GM08714 (cell line): ENCODE measurements around the gene DENND2D.
A peak's percentile ranks its signal among the peaks of the same experiment; 100 is the strongest.
"Not testable (repeated sequence)": the region's sequence is repeated elsewhere in the genome, so short reads cannot be mapped to it uniquely, and the experiment has no call there.

Experiments used
- H3K4me3 ChIP-seq: fragments of 200-500 bp; sonication (Bioruptor generic); 2 replicates; pipeline ENCODE4 v1.5.1; 2014; ENCODE audit warnings: mild to moderate bottlenecking, low read length, inconsistent platforms
- ZNF274 ChIP-seq: IDR thresholded peaks from 2 replicates; pipeline ENCODE4 v1.6.1; 2012; ENCODE audit warnings: mild to moderate bottlenecking, low read depth, low read length

DENND2D gene

GRCh38 chr1:111225717-111226400 is 25.4 kb upstream of the DENND2D start:
- H3K4me3 ChIP-seq = no peak overlapping the region
- no peak for TF ChIP-seq ZNF274

DNA sequence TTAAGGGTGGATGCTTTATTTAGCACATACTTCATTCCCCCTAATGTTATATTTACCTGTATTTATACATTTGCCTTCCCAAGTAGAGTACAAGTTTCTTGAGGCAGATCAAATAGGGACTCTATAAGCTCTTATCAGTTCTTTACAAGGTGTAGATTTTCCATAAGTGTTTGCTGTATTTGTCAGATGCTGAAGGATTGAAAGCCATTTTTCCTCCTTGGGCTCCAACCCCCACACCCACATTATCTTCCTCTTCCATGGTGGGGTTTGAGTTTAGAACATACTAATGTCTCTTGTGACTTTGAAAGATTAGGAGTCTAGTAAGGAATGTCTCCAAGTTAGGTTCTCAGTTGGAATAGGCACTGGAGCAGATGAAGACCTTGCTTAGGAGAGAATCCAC is 24.6 kb upstream of the DENND2D start:
- TF ChIP-seq ZNF274 = no peak
- H3K4me3 ChIP-seq = no peak overlapping the region

DNA sequence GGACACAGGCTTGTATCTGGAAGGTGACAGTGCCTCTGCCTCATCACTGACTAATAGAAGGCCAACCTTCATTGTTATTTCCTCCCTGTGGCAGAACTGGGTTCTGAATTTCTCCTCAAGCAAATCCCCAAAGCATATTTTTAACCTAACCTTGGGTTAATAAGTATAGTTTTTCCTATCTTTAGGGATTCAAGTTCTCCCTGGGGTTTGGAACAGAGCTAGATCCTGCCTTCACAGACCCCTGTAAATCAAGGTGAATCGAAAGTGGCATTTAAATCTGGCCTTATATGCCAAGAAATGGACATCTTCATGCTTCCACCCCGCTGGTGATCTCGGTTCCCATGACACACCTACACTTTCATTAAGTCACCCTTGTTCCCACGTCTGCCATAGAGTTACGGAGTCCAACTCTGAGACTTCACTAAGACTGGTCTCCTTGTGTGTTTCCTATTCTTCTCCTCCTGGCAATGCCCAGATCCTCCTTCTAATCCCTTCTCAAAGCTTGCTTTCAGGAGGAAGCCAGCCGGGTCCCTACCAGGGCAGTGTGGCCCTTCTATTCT is 22.8 kb upstream of the DENND2D start:
- H3K4me3 ChIP-seq = no peak overlapping the region
- no peak for TF ChIP-seq ZNF274

DNA sequence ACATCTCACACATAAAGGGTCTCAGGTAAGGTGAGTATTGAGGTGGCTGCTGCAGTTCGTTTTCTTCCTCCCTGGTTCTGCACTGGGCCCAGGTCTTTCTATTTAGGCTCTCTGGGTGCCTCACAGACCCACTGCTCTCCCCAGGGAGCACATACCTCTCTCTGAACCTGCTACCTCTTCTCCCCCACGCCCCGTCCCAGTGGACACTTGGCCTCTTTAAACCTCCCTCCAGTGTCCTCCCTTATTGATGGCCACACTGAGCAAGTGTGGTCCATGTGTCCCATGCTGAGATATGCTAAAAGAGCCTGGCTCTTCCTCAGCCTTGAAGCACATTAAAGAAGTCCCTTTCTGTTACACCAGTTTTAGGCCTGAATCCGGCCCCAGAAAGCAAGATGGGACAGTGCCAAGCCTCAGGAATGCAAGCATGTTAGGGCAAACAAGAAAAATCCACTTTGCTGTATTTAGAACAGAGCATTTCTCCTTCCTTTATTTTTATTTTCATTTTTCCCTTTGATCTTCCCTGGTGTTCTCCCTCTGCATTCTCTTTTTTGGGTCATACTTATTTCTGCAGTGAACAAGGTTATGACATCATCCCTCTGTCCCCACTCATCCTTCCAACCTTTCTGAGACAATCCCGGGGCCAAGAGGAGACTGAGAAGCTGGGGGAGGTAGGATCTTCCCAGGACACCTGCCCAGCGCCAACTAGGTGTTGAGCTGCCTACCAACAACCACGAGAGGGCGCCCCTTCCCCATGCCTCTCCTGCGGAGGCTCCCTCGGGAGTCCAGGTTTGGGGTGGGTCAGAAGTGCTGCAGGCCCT is 22.1 kb upstream of the DENND2D start:
- TF ChIP-seq ZNF274 = no peak
- peak overlapping the region; percentile 10; the same call in 1 of the 2 replicates for H3K4me3 ChIP-seq

DNA sequence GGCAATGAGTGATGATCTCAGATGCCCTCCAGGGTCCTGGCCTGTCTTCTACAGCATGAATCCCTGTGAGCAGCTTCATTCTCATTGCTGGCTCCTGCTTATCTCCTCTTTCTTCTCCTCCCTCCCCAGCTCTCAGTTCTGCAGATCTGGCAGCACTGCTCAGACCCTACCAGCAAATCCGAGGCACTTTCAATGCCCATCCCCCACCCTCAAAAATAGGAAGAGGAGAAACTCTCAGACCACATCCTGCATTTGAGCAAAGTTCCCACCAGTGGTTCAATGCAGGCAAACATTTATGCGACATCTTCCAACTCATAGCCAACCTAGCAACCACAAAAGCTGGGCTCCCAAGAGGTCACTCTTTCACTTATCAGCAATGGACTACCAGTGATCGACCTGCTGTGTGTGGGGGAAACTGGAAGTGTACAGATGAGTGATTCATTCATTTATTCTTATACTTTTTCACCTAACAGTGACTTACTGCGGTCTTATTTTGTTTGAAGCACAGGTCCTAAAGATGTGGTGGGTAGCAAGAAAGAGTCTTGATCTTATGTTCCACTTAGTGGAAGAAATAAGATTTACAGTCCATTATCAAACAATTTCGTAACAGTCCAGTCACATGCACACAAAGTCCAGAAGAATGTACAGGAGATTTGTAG is 21.3 kb upstream of the DENND2D start:
- no peak for TF ChIP-seq ZNF274
- peak overlapping the region; percentile 10; the same call in 1 of the 2 replicates for H3K4me3 ChIP-seq

- H3K4me3 ChIP-seq = no peak overlapping the region
- no peak for TF ChIP-seq ZNF274
Measured at GRCh38 chr1:111221276-111221632, 20.8 kb upstream of the DENND2D start.

GRCh38 chr1:111220302-111220890 is 19.9 kb upstream of the DENND2D start:
- no peak for TF ChIP-seq ZNF274
- H3K4me3 ChIP-seq = peak overlapping the region; percentile 7; the same call in 1 of the 2 replicates

DNA sequence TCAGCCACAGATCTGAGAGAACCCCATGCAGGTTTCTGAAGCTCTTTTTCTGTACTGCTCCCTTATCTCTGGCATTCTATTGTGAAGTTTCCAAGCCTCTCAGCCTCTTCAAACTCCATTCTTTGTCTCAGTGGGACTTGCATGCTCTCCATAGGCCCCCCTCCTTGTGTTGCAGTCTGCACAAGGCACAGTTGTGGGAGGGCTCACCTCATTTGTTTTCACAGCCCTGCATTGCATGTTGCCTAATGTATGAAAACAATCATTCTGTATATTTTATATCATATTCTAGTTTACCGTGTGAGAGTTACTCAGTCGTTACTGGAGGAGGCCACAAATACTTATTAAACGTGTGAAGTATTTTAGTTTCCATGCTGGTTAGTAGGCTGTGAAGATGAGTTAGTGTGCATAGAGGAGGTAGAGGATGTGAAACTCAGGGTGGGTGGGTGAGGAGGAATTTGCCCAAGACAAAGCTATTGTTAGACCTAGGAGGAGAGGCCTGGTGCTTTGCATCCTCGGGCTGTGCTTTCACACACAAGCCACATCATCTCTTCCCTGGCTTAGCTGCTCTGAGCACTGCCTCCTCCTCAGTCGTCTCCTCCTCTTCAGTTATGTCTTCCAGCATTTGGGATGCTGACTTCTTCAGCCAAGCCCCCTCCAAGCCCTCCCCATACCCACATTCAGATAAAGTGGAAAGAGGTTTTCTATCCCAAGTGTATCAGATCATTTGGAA is 19.3 kb upstream of the DENND2D start:
- H3K4me3 ChIP-seq = peak overlapping the region; percentile 7; the same call in 1 of the 2 replicates
- TF ChIP-seq ZNF274 = no peak

DNA sequence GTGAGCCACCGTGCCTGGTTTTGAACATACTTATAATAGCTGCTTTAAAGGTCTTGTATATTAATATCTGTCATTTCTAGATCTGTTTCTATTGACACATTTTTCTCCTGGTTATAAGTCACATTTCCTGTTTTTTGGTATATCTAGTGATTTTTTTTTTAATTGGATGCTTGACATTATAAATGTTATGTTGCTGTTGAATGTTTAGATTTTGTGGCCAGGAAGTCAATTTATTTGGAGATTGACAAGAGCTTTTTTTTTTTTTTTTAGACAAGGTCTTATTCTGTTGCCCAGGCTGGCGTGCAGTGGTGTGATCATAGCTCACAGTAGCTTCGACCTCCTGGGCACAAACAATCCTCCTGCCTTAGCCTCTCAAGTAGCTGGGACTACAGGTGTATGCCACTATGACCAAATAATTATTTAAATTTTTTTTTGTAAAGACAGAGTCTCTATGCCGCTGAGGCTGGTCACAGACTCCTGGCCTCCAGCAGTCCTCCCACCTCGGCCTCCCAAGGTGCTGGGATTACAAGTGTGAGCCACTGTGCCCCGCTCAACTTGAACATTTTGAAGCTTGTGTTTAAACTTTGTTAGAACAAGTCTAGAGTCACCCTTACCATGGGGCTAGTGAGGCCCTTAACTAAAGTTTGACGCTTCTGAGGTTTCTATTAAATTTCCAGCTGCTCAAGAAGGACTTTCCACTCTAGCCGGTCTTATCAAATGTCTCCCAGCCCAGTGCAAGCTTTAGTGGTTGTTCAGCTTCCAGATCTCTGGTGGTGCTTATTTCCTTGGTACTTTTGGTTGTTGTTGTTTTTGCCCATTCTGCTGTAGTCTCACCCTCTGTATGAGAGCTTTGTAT is 18.5 kb upstream of the DENND2D start:
- TF ChIP-seq ZNF274 = no peak
- H3K4me3 ChIP-seq = no peak overlapping the region; the same call in 1 of the 2 replicates

DNA sequence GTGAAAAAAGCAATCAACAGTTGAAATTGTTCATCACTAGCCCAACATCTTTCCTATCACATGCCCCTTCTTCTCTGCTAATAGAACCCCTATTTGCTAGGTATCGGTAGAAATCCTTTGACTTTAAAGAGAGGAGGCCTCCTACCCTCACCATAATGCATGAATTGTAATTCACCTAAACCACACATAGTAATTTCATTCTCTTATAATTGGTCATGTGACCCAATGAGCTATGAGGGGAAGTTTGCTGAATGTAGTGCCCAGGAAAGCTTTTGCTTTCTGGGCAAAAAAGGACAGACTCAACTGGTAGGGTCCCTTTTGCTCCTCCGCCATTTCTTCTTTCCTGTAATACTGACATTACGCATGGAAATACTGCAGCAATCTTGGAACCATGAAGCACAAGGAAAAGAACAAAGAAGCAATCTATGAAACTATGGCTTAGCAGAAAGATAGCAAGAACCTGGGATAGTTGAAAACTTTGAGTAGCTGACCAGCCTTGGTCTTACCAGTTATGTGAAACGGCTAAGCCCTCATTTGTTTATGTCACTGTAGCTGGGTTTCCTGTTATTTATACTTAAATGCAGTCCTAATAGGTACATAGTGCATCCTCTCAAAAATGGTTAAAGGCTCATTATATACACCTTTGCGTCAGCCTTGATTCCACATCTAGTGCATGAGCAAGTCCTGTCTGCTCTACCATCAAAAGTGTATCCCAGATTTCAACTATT is 16.9 kb upstream of the DENND2D start:
- H3K4me3 ChIP-seq = no peak overlapping the region

GRCh38 chr1:111216751-111217150 is 16.3 kb upstream of the DENND2D start:
- H3K4me3 ChIP-seq = no peak overlapping the region

More for the DNA sequence above, 16.9 kb upstream of the DENND2D start:
- TF ChIP-seq ZNF274 = no peak

GRCh38 chr1:111215285-111215684 is 14.8 kb upstream of the DENND2D start:
- H3K4me3 ChIP-seq = not testable (repeated sequence)

More at GRCh38 chr1:111216751-111217150, 16.3 kb upstream of the DENND2D start:
- no peak for TF ChIP-seq ZNF274
